HS-27A (cell line): ENCODE results near the gene IGSF23.
"Not testable (repeated sequence)": the region's sequence is repeated elsewhere in the genome, so short reads cannot be mapped to it uniquely, and the experiment has no call there.

Source experiments
- DNase-seq: peaks from one replicate; pipeline ENCODE4 v3.0.0-alpha.2; 2012; ENCODE audit warnings: low read depth, missing footprints

Gene IGSF23

DNA sequence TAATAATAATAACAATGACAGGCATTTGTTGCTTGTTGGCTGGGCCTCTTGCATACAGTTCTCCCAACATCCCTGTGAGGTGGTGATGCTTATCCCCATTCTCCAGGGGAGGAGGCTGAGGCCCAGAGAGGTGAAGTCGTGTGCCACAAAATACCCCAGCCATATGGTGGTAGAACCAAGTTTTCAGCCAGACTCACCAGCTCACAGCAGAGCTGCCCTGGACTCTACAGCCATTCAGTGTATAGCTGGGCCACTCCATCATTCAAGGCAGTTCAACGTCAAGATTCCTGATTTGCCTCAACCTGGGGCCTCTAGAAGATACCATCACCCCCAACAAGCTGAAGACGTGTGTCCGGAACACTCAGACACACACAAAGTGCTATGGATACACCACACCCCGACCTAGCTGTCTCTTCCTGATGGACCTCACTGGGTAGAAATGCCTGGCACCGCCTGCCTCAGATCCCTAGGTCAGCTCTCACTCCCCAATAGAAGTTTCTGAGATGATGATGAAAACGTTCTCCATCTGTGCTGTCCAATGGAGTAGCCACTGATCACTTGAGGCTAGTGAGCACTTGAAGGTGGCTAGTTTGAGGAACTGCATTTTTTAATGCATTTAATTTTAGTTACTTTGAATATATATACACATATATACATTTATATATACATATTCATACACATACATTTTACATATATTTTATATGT, 53.6 kb downstream of the IGSF23 start:
- DNase-seq, result no peak

DNA sequence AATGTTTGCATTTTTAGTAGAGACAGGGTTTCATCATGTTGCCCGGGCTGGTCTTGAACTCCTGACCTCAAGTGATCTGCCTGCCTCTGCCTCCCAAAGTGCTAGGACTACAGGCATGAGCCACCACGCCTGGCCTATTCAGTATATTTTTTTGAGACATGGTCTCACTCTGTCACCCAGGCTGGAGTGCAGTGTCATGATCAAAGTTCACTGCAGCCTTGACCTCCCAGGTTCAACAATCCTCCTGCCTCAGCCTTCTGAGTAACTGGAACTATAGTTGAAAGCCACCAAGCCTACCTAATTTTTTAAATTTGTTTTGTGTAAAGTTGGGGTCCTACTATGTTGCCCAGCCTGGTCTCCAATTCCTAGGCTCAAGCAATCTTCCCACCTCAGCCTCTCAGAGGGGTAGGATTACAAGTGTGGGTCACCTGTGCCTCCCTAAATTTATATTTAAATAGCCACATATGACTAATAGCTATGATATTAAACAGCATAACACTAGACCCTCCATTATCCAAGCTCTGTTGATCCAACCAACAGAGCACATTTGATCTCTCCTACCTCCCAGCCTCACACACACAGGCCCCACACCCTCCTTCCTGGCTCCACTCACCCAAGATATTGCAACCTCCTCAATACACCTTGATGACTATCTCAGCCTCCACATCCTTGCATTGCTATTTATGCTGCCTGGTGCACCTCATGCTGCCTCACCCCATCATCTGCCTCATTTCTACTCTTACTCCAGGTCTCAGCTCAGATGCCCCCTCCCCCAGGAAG, 55.8 kb downstream of the IGSF23 start:
- no peak for DNase-seq

DNA sequence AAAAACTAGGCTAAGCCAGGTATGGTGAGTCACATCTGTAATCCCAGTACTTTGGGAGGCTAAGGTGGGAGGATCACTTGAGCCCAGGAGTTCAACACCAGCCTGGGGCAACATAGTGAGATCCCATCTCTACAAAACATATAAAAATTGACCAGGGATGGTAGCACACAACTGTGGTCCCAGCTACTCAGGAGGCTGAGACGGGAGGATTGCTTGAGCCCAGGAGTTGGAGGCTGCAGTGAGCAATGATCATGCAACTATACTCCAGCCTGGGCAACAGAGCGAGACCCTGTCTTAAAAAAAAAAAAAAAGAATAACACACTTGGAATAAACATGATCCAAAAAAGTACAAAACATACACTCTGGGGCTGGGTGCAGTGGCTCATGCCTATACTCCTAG, 56.7 kb downstream of the IGSF23 start:
- DNase-seq, result not testable (repeated sequence)

DNA sequence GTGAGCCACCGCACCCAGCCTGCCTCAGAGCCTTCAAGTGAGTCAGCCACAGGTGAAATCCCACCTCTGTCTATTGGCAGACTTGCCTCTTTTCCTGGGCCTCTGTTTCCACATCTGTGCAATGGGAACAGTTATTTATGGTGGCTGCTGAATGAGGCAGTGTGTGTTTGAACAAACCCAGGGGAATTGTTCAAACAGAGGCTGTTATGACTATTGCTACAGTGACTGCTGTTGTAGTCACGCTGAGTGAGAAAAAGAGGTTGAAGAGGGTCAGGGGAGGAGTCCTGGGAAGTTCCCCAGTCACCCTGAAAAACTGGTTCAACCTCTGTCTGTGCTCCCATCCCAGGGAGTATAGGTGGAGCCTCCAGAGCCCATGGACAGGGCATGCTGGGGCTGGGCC, 58.0 kb downstream of the IGSF23 start, which contains the start of gene CEACAM19:
Gene CEACAM19 (plus strand): TSS at position 83 of the 400 bp plus-strand sequence. CDS start 450 bp downstream, outside the sequence.
- no peak for DNase-seq

DNA sequence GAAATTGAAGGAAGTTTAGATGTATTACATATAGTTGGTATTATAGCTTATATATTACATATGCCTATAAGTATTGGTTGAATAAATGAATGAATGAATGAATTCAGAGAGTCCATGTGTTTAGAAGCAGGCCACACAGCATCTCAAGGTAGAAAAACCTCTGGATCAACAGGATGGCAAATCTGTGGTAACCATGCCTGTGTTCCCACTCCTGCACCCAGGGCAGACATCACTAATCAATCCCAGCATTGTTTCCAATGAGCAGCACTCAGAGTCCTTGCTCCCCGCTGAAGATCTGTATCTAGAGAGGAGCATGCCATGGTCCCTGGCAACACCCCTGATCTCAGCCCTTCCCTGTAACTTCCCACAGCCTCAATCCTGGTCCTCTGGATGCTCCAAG, 58.9 kb downstream of the IGSF23 start:
- no peak for DNase-seq

DNA sequence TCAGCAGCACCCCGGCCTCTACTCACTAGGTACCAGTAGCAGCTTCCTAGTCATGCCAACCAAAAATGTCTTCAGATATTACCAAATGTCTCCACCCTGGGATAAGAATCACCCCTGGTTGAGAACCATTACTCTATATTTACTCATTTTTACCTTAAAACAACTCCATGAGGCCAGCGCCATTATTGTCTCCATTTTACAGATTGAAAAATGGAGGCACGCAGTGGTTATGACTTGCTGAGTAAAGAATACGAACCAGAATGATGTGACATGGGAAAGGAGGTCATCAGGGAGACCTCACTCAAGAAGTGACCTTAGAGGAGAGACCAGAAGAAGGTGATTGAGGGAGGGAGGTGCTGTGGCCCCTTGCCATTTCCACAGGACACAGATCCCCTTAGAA, 60.1 kb downstream of the IGSF23 start:
- DNase-seq, result no peak

DNA sequence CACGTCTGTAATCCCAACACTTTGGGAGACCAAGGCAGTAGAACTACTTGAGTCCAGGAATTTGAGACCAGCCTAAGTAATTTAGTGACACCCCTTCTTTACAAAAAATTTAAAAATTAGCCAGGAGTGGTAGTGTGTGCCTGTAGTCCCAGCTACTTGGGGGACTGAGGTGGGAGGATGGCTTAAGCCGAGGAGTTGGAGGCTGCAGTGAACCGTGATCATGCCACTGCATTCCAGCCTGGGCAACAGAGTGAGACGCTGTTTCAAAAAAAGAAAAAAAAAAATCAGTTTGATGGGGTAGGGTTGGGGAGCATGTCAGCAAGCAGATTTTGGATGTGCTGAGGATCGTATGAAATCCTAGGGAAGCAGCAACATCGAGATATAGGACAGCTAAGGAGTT, 62.2 kb downstream of the IGSF23 start:
- DNase-seq, result no peak

DNA sequence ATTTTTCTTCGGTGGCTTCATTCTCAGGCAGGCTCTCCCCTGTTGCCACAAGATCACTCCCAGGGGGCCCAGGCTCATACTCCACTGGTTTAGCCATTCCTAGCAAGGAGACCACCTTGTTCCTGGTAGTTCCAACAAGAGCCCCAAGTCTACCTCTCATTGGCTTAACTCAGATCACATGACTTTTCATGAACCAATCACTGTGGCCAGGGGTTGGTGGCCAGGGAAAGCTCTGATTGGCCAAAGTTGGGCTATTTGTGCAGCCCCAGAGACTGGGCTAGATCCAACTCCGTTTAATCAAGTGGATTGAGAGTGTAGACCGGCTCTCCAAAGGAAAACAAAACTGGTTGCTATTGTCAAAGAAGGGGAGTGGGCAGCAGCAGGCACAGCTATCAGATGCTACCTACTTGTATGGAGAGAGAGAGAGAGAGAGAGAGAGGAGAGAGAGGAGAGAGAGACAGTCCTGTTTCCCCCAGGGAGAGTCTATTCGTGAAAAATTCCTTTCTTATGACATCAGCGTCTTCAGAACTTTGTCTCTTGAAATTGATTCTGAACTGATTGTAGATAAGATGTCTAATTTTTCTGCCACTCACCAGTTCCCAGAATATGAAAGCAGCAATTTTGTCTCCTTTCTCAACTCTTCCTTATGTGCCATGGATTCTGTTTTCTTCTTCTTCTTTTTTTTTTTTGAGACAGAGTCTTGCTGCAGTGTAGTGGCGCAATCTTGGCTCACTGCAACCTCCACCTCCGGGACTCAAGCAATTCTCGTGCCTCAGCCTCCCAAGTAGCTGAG, 63.9 kb downstream of the IGSF23 start:
- peak; percentile 77 for DNase-seq

DNA sequence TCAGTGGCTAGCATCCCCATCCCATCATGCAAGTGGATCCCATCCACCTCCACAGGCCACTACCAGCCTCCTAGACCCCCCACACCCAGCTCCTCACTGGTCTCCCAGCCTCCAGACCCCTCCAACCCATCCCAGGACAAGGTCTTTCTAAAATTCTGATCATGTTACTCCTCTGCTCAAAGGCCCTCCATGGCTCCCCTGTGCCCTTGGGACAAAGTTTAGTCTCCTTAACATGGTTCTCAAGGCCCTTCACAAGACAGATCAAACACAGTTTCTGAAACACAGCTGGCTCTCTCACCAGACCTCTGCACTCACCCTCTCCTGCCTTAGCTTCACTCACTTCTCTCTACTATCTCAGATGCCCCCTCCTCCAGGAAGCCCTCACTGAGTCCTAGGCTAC, 67.2 kb downstream of the IGSF23 start:
- DNase-seq, result no peak

DNA sequence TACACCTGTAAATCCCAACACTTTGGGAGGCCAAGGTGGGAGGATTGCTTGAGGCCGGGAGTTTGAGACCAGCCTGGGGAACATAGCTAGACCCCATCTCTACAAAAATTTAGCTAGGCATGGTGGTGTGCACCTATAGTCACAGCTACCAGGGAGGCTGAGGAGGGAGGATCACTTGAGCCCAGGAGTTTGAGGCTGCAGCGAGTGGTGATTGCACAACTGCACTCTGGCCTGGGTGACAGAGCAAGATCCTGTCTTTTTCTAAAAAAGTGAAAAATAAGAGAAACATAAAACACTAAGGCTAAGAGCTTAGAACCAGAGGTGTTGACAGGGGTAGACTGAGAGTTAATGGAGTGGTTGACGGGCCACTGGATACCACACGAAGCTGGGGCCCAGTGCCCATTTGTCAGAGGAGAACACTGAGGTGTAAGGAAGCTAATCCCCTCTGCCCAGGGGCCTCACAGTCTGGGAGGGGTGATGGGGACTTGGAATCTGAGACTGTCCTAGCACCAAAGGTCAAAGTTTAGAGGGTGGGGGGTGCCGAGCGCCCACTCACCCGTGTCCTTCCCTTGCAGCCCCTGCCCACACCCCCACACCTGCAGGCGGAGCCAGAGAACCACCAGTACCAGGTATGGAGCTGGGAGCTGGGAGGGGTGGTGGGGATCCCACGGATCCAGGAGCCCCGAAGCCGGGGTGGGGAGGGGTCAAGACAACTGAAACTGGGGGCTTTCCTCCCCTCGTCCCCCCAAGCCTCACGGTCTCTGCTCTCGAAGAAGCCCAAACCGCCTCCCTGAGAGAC, 68.8 kb downstream of the IGSF23 start:
- no peak for DNase-seq

DNA sequence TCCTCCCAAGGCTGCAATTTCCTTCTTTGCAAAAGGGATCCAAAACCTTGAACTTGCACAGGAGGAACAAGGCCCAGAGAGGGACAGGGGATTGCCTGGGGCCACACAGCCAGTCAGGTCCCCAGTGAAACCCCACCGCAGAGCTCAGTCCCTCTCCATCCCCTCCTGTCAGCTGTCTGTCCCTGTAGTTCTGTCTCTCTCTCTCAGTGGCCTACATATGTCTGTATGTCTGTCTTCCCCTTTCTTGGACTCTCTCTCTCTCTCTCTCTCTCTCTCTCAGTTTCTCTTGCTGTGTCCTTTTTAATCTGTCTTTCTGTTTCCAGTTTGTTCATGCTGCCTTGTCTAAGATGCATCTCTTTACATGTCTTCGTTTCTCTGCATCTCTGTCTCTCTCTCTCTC, 69.4 kb downstream of the IGSF23 start:
- DNase-seq, result no peak

DNA sequence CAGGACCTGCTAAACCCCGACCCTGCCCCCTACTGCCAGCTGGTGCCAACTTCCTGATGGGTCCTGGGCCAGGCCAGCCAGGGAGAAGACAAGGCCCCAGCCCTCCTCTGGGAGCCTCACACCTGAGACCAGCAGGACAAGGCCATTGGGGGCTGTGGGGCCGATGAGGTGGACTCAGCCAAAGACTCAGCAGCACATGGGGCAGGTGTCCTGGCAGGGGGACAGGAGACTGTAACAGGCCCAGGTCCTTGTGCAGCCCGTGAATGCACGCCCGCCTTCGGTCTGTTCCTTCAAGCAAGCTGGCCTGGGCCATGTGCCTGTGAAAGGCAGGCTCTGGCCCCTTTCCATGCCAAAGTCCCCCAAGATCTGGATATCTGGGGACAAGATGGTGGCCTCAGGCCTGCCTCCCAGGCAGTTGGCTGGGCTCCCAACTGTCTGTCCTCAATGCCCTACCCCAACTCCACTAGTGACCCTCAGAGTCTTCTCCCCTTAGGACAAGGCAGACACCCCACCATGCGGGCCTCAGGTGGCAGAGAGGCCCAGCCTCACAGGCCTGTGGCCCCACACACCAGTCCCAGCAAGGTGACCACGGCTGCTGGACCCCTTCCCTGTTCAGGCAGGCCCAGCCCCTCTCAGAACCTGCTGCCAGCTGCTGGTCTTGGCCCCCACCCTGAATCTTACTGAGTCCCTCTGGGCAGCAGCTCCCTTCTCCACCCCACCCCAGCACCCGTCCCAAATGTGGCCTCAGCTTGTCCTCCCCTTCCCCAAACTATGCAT, 70.3 kb downstream of the IGSF23 start:
- no peak for DNase-seq

DNA sequence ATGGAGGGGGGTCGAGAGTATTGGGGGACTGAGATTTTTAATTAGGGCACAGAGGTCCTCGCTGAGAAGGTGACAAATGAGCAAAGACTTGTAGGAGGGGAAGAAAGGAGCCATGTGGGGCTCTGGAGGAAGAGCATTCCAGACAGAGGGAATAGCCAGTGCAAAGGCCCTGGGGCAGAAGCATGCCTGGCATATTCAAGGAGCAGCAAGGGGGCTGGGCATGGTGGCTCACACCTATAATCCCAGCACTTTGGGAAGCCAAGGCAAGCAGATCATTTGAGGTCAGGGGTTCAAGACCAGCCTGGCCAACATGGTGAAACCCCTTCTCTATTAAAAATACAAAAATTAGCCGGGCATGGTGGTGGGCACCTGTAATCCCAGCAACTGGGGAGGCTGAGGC, 71.0 kb downstream of the IGSF23 start:
- not testable (repeated sequence) for DNase-seq

DNA sequence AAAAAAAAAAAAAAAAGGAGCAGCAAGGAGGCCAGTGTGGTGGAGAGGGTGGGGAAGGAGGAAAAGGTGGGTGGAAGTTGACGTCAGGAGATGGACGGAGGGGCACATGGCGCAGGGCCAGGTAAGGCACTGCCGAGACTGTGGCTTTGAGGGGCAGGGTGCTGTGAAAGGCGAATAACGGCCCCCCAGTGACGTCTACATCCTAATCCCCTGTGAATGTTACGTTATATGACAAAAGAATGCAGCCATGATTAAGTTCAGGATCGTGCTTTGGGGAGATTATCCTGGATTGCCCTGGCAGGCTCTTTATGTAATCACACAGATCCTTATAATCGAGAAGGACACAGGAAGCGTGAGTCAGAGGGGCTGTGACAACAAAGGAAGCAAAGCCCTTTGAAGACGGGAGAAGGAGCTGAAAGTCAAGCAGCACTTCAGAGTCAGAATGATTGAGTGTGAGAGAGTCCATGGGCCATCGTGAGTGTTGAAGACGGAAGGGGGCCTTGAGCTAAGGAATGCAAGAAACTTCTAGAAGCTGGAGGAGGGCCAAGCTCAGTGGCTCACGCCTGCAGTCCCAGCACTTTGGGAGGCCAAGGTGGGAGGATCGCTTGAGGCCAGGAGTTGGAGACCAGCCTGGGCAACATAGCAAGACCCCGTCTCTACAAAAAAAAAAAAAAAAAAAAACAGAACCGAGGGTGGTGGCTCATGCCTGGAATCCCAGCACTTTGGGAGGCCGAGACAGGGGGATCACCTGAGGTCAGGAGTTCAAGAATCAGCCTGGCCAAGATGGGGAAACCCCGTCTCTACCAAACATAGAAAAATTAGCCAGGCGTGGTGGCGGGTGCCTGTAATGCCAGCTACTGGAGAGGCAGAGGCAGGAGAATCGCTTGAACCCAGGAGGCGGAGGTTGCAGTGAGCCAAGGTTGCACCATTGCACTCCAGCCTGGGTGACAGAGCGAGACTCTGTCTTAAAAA, 71.8 kb downstream of the IGSF23 start:
- DNase-seq, result peak; percentile 83

DNA sequence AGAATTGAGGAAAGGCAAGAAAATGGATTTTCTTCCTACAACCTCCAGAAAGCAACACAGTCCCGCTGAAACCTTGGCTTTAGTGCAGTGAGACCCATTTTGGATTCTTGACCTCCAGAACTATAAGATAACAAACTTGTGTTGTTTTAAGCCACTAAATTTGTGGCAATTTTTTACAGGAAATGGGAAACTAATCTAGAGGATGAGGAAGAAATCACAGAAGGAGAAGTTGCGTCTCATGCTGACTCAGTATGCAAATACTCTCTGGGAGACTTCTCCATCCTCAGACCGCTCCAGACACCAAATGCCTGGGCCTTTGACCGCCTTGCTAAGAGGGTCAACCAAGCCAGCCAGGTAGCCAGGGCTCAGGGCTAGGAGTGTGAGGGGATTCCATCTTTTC, 72.5 kb downstream of the IGSF23 start:
- no peak for DNase-seq
